Endodermal cell (in vitro differentiated cells): ENCODE measurements around the gene C19orf53. TPM values are rescaled to one million over a fixed set of nuclear protein-coding genes. Genes with fewer than 3 reads are reported as not detected.

Experiments
- DNase-seq: peaks from one replicate; pipeline ENCODE4 v3.0.0-alpha.2; 2017
- H3K27ac ChIP-seq: 2 replicates; pipeline ENCODE4 v1.5.1; 2013; ENCODE audit warnings: mild to moderate bottlenecking, low read depth, low read length, moderate library complexity
- H3K27me3 ChIP-seq: 2 replicates; pipeline ENCODE4 v1.6.1; 2013; ENCODE audit warnings: mild to moderate bottlenecking, low read length, moderate library complexity; ENCODE audit not compliant: insufficient read depth, control insufficient read depth, poor library complexity, severe bottlenecking
- H3K36me3 ChIP-seq: 2 replicates; pipeline ENCODE4 v1.7.0; 2013; ENCODE audit warnings: mild to moderate bottlenecking, low read length, moderate library complexity; ENCODE audit not compliant: control insufficient read depth, insufficient read depth
- H3K4me1 ChIP-seq: one replicate; pipeline ENCODE4 v1.7.0; 2013; ENCODE audit warnings: low read length; ENCODE audit not compliant: control insufficient read depth, insufficient read depth
- H3K4me3 ChIP-seq: 2 replicates; pipeline ENCODE4 v1.5.1; 2013; ENCODE audit warnings: mild to moderate bottlenecking, low read length, moderate library complexity
- H3K9ac ChIP-seq: 2 replicates; pipeline ENCODE4 v1.6.1; 2013; ENCODE audit warnings: mild to moderate bottlenecking, low read length, moderate library complexity; ENCODE audit not compliant: poor library complexity, severe bottlenecking; ENCODE audit errors: extremely low read depth
- H3K9me3 ChIP-seq: 2 replicates; pipeline ENCODE4 v1.6.1; 2013; ENCODE audit warnings: mild to moderate bottlenecking, low read length, moderate library complexity; ENCODE audit not compliant: control insufficient read depth
- H3K27ac Mint-ChIP-seq: 2 replicates; pipeline ENCODE4 v1.8.0; 2020; ENCODE audit warnings: mixed read lengths
- H3K27me3 Mint-ChIP-seq: 2 replicates; pipeline ENCODE4 v1.8.0; 2021; ENCODE audit warnings: mild to moderate bottlenecking, mixed read lengths; ENCODE audit not compliant: insufficient read depth
- H3K36me3 Mint-ChIP-seq: 2 replicates; pipeline ENCODE4 v1.8.0; 2020; ENCODE audit warnings: low read depth, mixed read lengths
- H3K4me1 Mint-ChIP-seq: 2 replicates; pipeline ENCODE4 v1.8.0; 2020; ENCODE audit warnings: mixed read lengths
- H3K4me3 Mint-ChIP-seq: 2 replicates; pipeline ENCODE4 v1.8.0; 2020; ENCODE audit warnings: mild to moderate bottlenecking, moderate library complexity, mixed read lengths
- H3K9me3 Mint-ChIP-seq: 2 replicates; pipeline ENCODE4 v1.8.0; 2020; ENCODE audit warnings: mild to moderate bottlenecking, mixed read lengths
- WGBS, 2 experiments: methylation state at CpG; one replicate each; pipeline versions ENCODE4 v1.1.5 to v1.1.7; 2013; ENCODE audit warnings: missing lambda C conversion rate in 2 of 2, mixed read lengths in 1 of 2; ENCODE audit not compliant: insufficient coverage in 1 of 2, insufficient read length in 1 of 2; 5-methylcytosine and 5-hydroxymethylcytosine counted together
- total RNA-seq, 2 donors: library from RNA; stranded (reverse); fragmentation: NEBNext Ultra II Directional in 1 of 2; extraction: Animal tissue kit (Norgen Biotek cat#: 25700) in 1 of 2; gene quantifications; 2 replicates in 1 of 2; 3 replicates in 1 of 2; pipeline ENCODE4 v1.2.1, GENCODE V29; 2021
- TF ChIP-seq, protein P1 (sequence below): fragments of 200-600 bp; sonication (generic); conservative IDR thresholded peaks from 2 replicates; pipeline ENCODE4 v1.5.0; 2021; ENCODE audit warnings: antibody characterized with exemption, mild to moderate bottlenecking

The C19orf53 gene
- total RNA-seq, 2 donors from 2014 or later, result 106 to 114 TPM

- Histone ChIP-seq H3K9ac (no peak overlapping the region), H3K36me3 (peaks cover 18% of the 10 kb centered on the region), H3K4me1 (no peaks in the 10 kb centered on the region), H3K9me3 (no peaks in the 10 kb centered on the region), H3K4me3 (no peak overlapping the region), H3K27ac (no peak overlapping the region), H3K27me3 (no peaks in the 10 kb centered on the region)
- TF ChIP-seq, protein P1, sequence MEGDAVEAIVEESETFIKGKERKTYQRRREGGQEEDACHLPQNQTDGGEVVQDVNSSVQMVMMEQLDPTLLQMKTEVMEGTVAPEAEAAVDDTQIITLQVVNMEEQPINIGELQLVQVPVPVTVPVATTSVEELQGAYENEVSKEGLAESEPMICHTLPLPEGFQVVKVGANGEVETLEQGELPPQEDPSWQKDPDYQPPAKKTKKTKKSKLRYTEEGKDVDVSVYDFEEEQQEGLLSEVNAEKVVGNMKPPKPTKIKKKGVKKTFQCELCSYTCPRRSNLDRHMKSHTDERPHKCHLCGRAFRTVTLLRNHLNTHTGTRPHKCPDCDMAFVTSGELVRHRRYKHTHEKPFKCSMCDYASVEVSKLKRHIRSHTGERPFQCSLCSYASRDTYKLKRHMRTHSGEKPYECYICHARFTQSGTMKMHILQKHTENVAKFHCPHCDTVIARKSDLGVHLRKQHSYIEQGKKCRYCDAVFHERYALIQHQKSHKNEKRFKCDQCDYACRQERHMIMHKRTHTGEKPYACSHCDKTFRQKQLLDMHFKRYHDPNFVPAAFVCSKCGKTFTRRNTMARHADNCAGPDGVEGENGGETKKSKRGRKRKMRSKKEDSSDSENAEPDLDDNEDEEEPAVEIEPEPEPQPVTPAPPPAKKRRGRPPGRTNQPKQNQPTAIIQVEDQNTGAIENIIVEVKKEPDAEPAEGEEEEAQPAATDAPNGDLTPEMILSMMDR, result no peak
- peaks cover 25% of the 10 kb centered on the region for H3K36me3 Mint-ChIP-seq
- peaks cover 5% of the 10 kb centered on the region for H3K4me1 Mint-ChIP-seq
- WGBS, 2 experiments, result 94 to 97% methylated on average over 10 to 19 of the region's 19 CpGs
- no peaks in the 10 kb centered on the region for H3K9me3 Mint-ChIP-seq
- DNase-seq, result no peak
- H3K27me3 Mint-ChIP-seq, result no peaks in the 10 kb centered on the region
- H3K27ac Mint-ChIP-seq, result no peak overlapping the region
- no peak overlapping the region for H3K4me3 Mint-ChIP-seq
Observed at GRCh38 chr19:13768510-13768909, 5.7 kb upstream of the C19orf53 start.

DNA sequence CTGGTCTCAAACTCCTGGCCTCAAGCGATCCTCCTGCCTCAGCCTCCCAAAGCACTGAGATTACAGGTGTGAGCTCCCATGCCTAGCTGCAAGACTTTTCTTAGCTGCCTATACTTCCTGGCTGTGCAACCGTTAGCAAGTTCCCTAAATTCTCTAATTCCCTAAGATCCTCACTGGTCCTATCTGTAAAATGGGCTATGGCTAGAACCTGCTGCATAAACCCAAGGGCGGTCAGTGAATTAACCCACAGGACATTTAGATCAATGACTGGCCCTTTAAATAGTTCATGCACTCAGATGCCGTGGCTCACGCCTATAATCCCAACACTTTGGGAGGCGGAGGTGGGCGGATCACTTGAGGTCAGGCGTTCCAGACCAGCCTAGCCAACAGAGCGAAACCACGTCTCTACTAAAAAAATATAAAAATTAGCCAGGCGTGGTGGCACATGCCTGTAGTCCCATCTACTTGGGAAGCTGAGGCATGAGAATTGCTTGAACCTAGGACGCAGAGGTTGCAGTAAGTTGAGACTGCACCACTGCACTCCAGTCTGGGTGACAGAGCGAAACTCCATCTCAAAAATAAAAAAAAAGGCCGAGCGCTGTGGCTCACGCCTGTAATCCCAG is 4.1 kb upstream of the C19orf53 start:
- 86 to 91% methylated on average over 11 to 16 of the region's 16 CpGs for WGBS, 2 experiments
- peaks cover 23% of the 10 kb centered on the region for H3K36me3 Mint-ChIP-seq

DNA sequence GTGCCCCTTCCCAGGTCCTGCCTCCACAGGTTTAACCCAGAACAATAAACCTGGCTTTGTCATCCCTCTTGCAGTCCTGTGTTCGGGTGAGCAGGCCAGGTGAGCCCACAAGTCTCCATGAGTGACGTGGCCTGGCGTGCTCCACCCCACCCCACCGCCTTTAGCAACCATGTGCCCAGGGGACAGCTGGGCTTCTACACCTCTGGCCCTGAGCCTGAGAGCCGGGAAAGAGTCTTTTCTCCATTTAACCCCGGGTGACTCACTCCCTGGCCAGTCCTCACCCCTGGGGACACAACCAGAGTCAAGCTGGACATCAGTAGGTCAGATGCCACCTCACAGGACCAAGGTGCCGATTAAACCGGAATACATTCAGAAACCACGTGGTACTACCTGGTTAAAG is 4.1 kb downstream of the C19orf53 start:
- peaks cover 34% of the 10 kb centered on the region for H3K36me3 Mint-ChIP-seq
- Histone ChIP-seq H3K27me3 (no peaks in the 10 kb centered on the region), H3K9me3 (peaks cover 6% of the 10 kb centered on the region), H3K9ac (no peak overlapping the region), H3K4me3 (no peak overlapping the region), H3K4me1 (no peaks in the 10 kb centered on the region), H3K27ac (no peak overlapping the region), H3K36me3 (peaks cover 32% of the 10 kb centered on the region)
- TF ChIP-seq, protein P1, result no peak
- DNase-seq, result no peak
- H3K27ac Mint-ChIP-seq, result no peak overlapping the region
- no peak overlapping the region for H3K4me3 Mint-ChIP-seq
- no peaks in the 10 kb centered on the region for H3K27me3 Mint-ChIP-seq
- no peaks in the 10 kb centered on the region for H3K9me3 Mint-ChIP-seq
- H3K4me1 Mint-ChIP-seq, result peaks cover 15% of the 10 kb centered on the region
- 96 to 100% methylated on average over 6 to 9 of the region's 9 CpGs for WGBS, 2 experiments

More for the DNA sequence above, 4.1 kb upstream of the C19orf53 start:
- no peak overlapping the region for H3K4me3 ChIP-seq
- no peak for DNase-seq
- Mint-ChIP-seq H3K4me3 (no peak overlapping the region), H3K9me3 (no peaks in the 10 kb centered on the region), H3K4me1 (peaks cover 8% of the 10 kb centered on the region), H3K27ac (no peak overlapping the region), H3K27me3 (no peaks in the 10 kb centered on the region)
- peaks cover 17% of the 10 kb centered on the region for H3K36me3 ChIP-seq
- no peaks in the 10 kb centered on the region for H3K27me3 ChIP-seq
- H3K4me1 ChIP-seq, result no peaks in the 10 kb centered on the region
- no peak overlapping the region for H3K9ac ChIP-seq
- H3K27ac ChIP-seq, result no peak overlapping the region
- TF ChIP-seq, protein P1, result no peak
- H3K9me3 ChIP-seq, result no peaks in the 10 kb centered on the region
